OCI-M2 (cell line): Measurements from ENCODE around the gene FHIT.

Experiments
- DNase-seq: peaks from one replicate; lab custom pipeline; 2025; ENCODE audit not compliant: unreplicated experiment; lab: John Stamatoyannopoulos, UW

The FHIT gene

GRCh38 chr3:60192297-60193114 lies 1058.7 kb downstream of the FHIT start:
- no peak for DNase-seq

- DNase-seq = no peak
Measured at GRCh38 chr3:60190073-60190472, 1061.2 kb downstream of the FHIT start.

GRCh38 chr3:60189304-60189703 lies 1061.9 kb downstream of the FHIT start:
- no peak for DNase-seq

DNA sequence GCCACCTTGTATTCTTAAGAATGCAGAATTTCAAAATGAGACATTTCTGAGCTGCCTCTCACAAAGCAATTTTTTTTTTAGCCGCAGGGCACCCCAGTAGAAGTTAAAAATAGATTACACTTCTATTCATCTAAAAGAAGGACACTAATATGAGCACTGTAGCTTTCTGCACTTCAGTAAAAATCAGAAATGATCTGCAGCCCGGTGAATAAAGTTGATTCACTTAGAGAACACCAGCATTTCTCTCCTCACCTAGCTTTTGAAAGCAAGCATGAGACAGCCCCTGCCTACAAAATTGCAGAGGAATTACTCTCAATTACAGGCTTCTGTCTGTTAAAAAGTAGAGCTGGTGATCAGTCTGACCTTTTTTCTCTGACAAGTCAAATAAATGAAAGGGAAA lies 1062.4 kb downstream of the FHIT start:
- DNase-seq = no peak

DNA sequence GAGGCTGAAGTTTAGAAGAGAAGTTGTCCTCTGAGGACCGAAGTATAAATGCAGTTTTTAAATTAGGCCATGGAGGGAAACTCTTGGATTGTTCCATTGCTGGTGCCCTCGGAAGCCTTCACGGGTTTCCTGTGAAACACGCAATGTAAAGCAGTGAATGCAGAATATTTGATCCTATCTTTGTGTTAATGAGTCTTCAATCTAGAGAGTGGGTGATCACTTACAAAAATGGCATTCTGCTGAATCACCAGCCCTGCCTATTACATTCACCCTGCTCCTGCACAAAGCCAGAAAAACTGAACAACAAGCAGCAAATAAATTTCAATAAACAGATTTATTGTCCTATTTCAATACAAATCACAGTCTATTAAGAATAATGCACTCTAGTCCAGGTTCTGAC lies 1063.9 kb downstream of the FHIT start:
- no peak for DNase-seq

DNA sequence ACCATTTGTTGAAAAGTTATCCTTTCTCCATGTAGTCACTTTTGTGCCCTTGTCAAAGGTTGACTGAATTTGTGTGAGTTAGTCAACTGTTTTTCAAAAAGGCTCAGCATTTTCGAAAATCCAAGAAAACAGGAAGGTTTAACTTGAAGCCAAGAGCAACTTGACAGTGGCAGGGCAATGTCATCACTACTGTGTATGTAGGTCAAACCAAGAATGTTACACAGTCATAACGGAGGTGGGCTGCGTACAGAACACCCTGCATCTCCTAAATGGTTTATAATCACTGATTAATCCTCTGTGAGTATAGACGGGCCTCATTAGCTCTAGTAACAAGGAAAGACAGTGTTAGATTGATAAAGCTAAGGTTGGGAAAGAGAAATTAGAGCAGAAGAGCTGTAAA lies 1064.9 kb downstream of the FHIT start:
- DNase-seq = no peak

DNA sequence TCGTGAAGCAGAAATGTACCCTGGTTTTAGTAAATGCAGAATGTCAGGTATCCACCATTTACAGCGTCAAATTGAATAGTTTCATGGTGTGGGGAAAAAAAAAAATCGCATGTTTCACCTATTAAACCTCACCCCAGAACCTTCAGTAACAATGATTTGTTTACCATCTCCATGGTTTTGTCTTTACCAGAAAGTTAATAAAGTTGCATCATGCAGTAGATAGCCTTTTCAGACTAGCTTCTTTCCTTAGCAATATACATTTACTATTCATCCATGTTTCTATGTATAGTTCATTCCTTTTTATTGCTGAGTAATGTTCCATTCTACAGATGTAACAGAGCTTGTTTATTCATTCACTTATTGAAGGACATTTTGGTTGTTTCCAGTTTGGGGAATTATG lies 1066.1 kb downstream of the FHIT start:
- no peak for DNase-seq

GRCh38 chr3:60182697-60183096 lies 1068.6 kb downstream of the FHIT start:
- no peak for DNase-seq

GRCh38 chr3:60178931-60179653 lies 1072.2 kb downstream of the FHIT start:
- no peak for DNase-seq

- DNase-seq = no peak
Measured at GRCh38 chr3:60177726-60178125, 1073.5 kb downstream of the FHIT start.

GRCh38 chr3:60176614-60177013 lies 1074.6 kb downstream of the FHIT start:
- DNase-seq = no peak

- no peak for DNase-seq
Measured at GRCh38 chr3:60175680-60176079, 1075.6 kb downstream of the FHIT start.

- no peak for DNase-seq
Measured at GRCh38 chr3:60169755-60170154, 1081.5 kb downstream of the FHIT start.

DNA sequence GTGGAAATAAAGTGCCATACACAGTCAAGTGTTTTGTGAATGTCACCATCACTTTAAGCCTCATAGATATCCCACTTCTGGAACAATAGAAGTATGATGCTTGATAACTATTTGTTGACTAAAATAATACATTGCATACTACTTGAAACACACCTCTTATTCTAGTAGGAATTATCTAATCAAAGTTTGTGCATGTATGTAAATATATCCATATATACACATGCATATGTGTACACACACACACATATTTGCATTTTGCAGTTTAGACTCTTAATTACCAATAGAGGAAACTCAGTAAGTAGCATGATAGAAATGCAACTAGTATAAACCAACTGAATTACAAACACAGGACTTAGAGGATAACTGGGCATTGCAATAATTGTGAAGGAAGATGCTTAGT lies 1084.1 kb downstream of the FHIT start:
- DNase-seq = no peak

- DNase-seq = no peak
Measured at GRCh38 chr3:60160822-60161748, 1090.2 kb downstream of the FHIT start.

GRCh38 chr3:60160111-60160821 lies 1091.0 kb downstream of the FHIT start:
- DNase-seq = no peak

DNA sequence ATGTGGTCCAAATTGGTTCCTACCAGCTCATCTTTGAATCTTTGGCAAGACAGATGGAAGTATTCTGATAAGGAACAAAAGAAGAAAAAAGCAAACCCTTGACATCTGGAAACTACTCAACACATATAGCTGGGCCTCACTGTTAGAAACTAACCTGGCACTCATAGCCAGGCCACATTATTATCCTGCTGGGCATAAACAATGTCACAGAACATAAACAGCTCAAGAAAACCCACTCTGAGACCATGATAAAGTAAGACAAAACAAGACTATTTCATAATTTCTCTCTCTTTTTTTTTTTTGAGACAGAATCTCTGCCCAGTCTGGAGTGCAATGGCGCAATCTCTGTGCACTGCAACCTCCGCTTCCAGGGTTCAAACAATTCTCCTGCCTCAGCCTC lies 1093.2 kb downstream of the FHIT start:
- no peak for DNase-seq

- no peak for DNase-seq
Measured at GRCh38 chr3:60154011-60154410, 1097.2 kb downstream of the FHIT start.

DNA sequence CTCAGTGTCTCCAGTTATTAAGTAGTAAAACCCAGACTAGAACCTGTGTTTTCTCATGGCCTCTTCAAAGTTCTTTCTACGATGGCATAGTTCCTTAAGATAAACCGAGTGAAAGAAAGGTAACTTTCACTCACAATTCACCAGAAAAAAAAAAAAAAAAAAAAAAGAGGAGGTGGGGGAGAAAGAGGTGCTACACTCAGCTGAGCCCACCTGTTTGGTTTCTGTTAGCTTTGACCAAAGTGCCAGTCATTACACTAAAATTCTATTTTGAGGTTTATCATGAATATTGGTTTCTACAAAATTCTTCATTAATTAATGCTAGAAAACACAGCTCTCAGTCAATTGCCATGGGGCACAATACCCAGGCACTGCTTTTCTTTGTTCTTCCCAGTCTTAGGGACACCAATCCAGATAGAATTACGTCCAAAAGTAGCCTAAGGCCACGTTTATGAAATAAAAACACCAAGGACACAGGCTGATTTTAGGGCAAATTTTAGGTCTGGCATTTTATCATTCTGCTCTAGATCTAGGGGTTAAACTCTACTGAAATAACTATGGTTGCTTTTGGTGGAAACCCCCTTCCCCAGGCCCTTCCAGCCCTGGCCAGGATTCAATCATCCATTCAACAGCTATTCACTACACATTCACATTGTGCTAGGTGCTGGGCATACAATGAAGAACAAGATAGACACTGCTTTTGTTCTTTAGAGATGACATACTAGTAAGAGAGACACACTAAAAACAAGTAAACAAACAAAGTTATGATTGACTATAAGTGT lies 1097.8 kb downstream of the FHIT start:
- DNase-seq = no peak

DNA sequence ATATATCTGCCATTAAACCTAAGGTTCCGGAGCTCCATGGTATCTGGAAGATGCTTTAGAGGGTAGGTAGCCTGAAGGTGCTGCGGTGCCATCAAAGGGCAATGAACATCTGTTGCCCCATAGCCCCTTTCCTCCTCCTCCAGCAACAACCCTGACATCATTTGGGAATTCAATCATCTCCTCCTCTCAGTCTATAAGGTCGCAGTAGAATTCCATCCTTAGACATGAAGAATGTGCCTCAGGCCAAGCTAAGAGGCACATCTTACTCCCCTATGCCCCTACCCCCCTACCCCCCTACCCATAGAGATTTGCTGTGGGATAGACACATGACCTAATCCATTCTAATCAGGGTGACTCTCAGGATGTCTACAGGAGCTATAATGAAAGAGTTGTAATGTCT lies 1101.8 kb downstream of the FHIT start:
- no peak for DNase-seq
